Measurements from ENCODE around the gene MACROD2.
"Not testable (repeated sequence)": the region's sequence is repeated elsewhere in the genome, so short reads cannot be mapped to it uniquely, and the experiment has no call there.

The MACROD2 gene

DNA sequence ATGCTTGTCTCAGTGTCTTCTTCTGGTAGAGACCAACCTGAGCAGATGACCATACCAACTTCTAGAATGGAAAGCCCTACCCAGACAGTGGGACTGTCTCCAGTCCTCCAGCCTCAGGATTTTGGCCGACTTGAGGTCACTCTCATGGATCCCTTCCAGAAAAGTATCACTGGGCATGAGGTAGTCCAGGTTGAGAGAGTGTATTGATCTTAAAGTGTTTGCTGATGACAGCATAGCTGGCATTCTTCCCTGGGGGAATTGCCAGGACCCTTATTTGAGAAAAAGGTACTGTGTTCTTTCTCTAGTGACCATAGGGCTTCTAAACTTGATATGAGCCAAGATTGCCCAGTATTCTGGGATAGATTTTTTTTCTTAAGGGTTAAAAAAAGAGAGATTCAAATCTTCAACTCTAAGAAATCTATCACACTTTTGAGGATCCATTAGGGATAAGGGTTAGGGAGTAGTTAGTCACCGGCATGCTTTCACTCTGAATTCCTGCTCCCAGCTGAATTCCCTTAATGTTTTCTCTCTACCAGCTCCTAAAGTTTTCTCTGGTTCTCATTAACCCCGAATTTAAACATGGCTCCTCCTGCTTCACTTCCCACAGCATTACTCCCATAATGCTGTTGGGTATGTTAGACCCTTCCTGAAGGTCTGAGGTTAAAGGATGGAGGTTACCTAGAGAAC, 415.7 kb downstream of the MACROD2 start:
- no peak for DNase-seq (ENCODE audit: low read depth)

DNA sequence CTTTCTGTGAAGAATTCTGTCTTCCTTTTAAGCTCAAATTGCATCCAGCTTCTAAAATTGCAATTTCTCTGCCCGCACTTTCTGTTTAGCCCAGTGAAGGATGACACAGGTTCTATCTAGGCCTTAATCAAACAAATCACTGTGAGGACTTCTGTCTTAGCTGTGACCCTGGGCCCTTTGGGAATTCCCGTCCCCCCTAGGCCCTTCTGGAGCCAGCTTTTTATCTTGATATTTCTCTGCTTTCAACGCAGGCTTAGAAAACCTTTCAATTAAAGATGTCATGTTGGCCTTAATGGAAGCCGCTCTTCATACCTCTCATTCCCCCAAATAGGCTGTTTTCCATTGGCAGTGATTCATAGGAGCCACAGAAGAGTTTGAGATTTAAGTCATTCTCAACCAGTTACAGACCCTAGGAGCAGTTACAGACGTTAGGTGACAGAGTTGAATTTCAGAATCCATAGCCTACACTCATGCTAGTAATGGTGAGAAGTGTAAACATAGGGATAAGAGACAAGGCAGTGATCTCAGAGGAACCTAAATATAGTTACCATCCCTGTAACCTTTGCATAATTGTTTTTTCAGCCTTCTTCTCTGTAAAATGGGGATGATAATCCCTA, 416.9 kb downstream of the MACROD2 start:
- no peak for DNase-seq (ENCODE audit: low read depth)

DNA sequence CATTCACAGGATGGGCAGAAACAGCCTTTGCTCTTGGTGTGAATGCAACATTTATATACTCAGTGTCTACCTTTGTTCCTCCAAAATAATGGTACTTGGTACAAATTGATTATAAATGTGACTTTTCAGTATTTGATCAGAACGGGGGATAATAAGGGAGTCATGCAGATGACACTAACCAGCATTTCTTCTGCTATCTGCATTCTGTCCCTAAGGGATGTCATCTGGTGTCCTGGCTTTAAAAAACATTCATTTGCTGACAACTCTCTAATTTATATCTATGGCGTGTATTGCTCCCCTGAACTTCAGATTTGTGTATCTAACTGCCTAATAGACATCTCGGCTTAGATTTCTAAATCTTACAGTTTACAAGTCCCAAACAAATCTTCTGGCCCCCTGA, 418.5 kb downstream of the MACROD2 start:
- no peak for DNase-seq (ENCODE audit: low read depth)

DNA sequence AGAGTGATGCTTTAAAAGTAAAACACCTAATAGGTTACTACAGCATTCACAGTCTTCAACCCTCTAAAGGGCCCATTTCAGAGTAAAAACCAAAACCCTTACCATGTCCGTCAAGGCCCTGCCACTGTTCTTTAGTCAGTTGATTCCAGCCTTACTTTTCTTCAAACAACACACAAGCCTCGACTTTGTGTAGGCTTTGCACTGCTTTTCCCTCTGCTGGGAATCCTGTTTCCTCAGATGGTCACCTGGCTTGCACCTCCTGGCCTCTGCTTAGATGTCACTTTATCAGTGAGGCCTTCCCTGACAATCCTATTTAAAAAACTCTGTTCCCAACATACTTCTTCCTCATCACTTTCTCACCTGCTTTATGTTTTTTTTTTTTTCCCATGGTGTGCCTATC, 419.2 kb downstream of the MACROD2 start:
- no peak for DNase-seq (ENCODE audit: low read depth)

DNA sequence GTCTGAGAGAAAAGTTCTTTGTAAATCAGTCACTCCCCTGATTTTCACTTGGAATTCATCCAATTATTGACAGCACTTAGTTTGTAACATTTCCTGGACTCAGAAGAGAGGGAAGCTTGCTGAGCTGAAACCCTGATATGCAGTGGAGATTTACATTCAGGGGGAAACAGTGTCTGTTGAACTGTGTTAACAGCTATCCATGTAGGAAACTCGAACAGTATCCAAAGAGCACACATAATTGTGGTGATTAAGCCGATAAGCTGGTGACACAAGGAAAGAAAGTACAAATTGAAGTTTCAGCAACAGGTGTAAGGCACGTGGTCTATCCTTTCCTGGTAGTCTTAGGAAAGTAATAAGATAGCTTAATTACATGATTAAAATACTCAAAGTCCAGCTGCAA, 420.2 kb downstream of the MACROD2 start:
- DNase-seq (ENCODE audit: low read depth) = no peak

DNA sequence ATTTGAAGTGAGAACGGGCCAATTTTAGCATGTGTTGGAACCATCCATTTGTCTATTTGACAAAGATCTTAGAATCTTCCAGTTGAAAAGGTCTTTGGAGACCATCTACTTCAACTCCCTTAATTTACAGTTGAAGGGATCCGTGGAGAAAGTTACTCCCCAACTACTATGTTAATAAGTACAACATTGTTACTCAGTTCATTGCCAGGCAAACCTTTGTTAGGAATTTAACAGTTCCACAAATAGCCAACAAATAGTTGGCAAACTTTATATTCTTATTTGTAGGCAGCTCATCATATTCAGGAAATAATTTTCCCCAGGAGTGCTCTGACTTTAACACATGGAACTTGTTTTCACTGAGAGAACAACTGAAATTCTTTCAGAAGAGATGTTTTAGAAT, 423.1 kb downstream of the MACROD2 start:
- DNase-seq (ENCODE audit: low read depth) = no peak

DNA sequence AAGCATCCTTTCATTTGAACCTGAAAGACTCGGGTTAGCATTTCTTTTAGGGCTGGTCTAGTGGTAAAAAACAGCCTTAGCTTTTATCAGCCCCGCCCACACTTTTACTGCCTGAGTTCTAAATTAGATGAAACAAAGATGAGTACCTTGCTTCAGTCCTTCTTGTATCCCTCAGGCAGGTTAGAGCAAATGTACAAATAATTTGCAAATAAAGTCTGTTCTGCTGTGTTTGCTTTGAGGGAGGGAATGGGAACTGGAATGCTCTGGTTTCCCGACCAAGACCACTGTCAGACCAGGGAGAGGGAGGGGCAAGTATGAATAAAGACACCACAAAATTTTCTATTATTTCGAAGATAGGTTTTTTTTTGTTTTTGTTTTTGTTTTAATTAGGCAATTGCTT, 427.6 kb downstream of the MACROD2 start:
- no peak for DNase-seq (ENCODE audit: low read depth)

DNA sequence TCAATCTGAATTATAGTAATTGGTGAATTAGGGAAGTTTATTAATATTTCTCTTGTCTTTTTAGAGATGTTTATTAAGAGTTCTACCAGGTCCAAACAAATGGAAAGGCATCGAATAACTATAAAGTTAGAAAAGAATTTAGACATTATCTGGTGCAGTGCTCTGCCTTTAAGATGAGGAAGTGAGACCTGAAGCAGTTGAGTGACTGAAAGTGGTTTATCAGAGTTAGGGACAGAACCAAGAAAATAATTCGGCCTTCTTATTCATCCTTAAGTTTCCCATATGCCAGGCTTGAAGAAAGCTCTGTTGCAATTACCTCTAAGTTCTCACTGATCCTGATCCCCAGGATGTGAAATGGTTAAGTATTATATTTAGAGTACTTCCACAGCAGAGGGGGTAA, 436.3 kb downstream of the MACROD2 start:
- no peak for DNase-seq (ENCODE audit: low read depth)

DNA sequence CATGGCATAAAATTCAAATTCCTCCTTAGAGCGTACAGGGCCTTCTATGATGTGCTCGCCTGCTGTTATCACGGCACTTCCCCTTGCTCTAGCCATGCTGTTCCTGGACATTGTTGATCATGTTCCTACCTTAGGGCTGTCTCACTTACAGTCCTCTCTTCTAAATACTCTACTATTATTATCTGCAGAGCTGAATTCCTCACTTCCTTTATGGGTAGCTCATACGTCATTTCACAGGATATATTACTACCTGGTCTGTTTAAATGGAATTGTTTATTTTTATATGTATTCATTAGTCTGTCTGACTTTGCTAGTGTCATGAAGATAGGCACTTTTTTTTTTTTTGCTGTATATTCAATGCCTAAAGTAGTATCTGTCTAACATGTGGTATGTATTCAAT, 436.8 kb downstream of the MACROD2 start:
- no peak for DNase-seq (ENCODE audit: low read depth)

DNA sequence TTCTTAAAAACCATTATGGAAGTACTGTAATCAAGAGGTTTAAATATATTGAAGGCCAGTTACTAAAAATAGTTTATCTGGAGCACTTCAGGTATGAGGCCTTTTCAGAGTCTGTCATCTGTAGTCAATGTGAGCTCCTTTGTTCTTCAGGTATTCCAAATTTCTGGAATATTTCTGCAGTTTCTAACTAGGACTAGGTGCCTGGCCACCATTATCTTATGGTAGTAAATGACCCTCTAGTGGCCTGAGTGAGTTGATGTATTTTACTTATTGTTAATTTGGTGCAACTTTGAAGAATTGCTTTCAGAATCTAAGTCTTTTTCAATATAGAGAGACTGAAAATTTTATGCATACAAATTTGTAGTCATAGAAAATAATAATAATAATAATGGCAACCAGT, 437.3 kb downstream of the MACROD2 start:
- no peak for DNase-seq (ENCODE audit: low read depth)

DNA sequence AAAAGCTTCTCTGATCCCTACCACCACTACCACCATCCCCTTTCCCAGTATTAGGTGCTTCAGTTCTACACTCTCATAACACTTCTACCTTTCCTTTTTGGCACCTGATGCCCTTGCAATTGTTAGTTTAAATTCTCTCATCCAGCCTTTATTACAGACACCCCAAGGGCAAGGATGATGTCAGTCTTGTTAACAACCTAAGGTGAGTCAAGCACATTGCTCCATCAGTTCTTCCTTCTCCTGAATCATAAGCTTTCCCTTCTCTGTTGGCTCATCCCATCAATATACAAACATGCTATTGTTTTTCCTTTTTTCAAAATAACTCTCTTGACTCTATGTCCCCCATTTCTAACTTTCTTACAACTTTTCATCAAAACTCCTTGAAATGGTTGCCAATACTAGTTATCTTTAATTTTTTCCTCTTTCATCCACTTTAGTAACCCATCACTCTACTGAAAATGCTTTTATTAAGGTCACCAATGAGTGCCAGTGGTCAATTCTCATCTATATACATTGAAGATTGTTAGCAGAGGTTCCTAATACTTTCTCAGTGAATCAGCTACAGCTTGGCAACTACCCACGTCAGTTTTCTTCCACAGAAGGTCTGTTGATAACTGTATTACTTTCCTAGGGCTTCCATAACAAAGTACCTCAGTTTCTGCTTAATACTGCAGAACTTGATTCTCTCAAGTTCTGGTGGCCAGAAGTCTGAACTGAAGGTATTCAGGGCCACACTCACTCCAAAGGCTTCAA, 439.2 kb downstream of the MACROD2 start:
- DNase-seq (ENCODE audit: low read depth) = peak; percentile 7

DNA sequence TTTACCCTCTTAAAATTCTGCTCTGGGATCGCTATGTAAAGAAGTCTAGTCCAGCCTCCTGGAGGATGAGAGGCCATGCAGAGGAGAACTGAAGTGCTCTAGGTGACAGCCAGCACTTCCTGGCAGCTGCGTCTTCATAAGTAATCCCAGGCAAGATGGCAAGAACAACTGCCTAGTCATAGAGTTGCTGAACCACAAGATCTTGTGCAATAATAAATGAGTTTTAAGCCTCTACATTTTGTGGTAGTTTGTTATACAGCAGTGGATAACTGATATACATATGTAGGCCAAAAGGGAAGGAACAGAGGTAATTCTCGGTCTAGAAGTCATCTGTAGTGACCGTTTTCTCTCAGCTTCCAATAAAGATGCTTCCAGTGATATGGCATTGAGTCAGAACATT, 445.9 kb downstream of the MACROD2 start:
- peak; percentile 54 for DNase-seq (ENCODE audit: low read depth)

DNA sequence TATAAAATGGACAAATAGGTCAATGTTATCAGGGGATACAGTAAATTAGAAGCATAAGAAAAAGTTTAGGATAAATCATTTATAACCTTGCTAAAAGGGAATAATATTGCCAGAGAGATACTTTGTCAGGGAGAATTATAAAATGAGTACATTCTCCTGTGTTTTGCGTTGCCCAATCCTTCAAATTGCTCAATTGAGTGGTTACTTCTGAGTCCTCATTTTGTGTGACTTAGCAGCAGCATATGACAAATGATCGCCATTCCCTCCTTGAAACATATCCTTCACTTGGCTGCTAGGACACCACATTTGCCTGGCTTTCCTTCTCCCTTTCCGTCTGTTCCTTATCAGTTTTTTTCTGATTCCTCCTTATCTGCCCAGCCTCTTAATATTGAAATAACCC, 448.8 kb downstream of the MACROD2 start:
- DNase-seq (ENCODE audit: low read depth) = no peak

DNA sequence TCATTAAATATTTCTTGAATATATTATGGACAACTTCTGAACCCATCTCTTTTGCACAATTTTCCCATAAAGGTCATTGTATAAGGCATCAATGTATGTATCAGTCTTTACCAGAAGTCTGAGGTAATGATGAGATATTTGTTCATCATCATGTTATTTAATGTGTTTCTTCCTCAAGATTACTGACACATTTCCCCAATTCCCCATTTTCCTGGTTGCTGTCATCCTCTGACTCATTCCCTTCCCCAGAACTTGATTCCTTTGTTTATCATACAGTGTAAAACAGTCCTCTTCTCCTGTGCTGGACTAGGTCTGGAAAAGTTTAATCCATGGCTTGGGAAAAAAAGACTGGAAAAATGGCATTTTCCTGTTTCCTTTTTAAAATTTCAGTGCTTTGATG, 450.0 kb downstream of the MACROD2 start:
- peak; percentile 26 for DNase-seq (ENCODE audit: low read depth)

DNA sequence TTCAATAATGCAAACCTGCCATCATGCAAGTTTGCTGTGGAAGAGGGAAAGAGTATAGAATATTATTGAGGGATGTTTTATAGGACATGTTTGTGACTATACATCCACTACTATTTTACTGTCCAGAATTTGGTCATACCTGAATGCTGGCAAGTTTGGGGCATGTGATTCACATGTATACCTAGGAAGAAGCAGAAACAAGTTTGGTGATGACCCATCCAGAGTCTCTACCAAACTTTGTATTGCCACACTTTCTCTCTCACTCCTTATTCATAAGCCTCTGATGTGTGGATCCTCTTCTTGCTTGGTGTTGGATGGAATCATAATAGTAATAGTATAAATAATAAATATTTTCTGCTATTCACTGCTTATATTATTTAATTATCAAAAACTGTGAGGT, 450.6 kb downstream of the MACROD2 start:
- no peak for DNase-seq (ENCODE audit: low read depth)

DNA sequence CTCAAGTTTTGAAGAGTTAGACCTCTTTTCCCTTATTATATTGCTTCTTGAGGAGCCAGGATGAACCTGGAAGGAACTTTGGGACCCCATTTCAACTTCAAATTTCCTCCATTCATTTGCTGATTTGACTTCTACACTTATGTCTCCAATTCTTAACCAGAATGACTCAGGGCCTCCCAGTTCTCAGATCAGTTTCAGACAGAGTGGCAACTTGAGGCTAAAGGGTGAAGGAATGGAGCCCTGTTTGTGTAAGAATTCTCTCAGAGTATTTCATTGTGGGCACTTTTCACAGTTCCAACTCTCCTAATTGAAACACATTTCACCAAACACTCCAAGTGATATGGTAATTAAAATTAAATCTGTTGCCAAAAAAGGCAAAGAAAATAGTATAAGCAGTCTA, 451.1 kb downstream of the MACROD2 start:
- peak; percentile 29 for DNase-seq (ENCODE audit: low read depth)

DNA sequence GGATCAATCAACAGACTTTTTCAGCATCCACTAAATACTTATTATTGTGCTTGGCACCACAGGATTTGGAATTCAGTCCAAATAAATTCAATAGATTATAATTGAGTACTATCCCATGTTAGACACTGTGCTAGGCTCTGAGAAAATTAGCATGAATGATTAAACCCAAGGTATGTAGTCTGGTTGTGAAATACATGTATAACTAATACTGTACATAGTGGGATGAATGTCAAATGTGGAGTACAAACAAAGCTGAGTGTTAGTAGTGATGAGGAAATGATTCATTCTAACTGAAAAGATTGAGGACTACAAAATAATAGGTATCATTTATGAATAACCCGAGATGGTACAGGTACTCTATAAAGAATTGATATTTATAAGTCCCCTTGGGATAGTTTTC, 454.0 kb downstream of the MACROD2 start:
- peak; percentile 32 for DNase-seq (ENCODE audit: low read depth)

DNA sequence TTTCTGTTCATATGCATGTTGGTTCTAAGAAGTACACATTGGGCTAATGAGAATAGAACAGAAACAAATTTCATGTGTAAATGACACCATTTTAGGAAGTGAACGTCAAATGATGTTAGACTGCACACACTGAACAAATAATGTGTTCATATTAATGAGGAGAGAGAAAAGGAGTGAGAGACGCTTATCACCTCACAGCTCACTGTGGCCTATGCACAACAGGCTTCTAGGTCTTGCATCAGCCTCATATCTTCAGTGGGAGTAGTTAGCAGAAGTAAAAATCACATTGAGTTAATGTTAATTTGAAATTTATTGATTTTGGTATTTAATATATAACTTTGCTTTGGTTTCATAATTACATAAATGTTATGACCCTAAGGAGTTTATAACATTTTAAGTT, 454.9 kb downstream of the MACROD2 start:
- no peak for DNase-seq (ENCODE audit: low read depth)

DNA sequence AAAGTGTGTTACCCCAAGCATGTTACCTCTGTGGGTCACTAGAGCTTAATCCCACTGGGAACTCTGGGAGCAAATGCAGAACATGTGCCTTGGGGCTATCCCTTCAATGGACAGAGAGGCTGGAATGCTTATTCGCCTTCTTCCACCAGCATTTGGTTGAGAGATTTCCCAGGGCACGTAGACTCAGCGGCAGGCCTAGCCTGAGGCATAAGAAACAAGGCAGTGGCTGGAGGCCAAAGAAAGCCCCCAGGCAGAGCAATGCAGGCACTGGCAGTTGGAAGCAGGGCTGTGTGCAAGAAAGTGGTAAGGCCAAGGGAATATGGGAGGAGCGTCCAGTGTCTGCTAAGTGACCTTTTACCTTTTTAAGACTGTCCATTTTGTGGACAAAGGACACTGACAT, 456.1 kb downstream of the MACROD2 start:
- no peak for DNase-seq (ENCODE audit: low read depth)

DNA sequence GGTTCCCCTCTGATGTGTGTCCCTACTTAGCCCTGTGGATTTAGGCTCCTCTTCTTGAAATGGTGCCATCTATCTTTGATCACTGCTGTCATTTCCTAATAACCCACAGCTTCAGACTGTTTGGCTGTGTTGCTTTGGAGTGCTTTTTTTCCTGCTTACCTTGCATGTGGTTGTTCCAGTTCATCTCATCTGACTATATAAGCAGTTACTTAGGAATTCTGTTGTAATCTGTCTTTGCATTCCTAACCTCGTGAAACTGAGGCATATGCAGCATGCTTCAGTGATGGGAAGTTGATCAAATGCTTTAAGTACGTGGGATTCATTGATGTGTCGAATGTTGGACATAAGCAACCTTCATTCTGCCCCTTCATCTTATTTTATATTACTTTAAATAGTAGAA, 457.9 kb downstream of the MACROD2 start:
- DNase-seq (ENCODE audit: low read depth) = no peak

DNA sequence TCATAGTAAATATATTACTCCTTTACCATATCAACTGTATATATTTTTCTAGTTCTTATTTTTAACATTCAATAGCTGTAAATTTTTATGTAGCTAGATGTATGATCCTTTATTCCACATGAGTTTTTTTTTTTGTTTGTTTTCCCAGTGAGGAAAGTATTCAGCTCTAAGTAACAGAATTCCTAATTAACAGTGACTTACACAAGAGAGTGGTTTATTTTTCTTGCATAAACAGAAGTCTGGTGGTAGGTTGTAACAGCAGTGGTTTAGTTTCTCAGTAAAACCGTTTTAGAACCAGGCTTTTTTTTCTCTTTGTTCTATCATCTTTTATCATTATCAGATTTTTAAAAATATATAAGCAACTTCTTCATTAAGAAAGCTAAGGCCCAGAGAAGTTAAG, 459.0 kb downstream of the MACROD2 start:
- DNase-seq (ENCODE audit: low read depth) = no peak

DNA sequence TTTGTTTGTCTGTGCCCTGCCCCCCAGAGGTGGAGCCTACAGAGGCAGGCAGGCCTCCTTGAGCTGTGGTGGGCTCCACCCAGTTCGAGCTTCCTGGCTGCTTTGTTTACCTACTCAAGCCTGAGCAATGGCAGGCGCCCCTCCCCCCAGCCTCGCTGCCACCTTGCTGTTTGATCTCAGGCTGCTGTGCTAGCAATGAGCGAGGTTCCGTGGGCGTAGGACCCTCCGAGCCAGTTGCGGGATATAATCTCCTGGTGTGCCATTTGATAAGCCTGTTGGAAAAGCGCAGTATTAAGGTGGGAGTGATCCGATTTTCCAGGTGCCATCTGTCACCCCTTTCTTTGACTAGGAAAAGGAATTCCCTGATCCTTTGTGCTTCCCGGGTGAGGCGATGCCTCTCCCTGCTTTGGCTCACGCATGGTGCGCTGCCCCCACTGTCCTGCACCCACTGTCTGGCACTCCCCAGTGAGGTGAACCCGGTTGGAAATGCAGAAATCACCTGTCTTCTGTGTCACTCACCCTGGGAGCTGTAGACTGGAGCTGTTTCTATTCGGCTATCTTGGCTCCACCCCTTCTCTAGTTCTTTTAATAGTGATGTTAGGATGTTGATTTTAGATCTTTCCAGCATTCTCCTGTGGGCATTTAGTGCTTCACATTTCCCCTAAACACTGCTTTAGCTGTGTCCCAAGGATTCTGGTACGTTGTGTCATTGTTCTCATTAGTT, 471.9 kb downstream of the MACROD2 start:
- not testable (repeated sequence) for DNase-seq (ENCODE audit: low read depth)

All from iris pigment epithelial cell (primary cell).